ENCODE results near the gene PCDHAC2.

The PCDHAC2 gene

GRCh38 chr5:140996060-140996459, 29.8 kb downstream of the PCDHAC2 start:
- DNase-seq (ENCODE audit: extremely low read depth, low read depth) = no peak
- H3K4me3 ChIP-seq (replicated peaks; ENCODE audit: low read depth, low read length) = no peak overlapping the region
- no peak for TF ChIP-seq CTCF (IDR thresholded peaks at IDR 0.05; ENCODE audit: low read depth, low read length, missing control alignments)

- DNase-seq (ENCODE audit: extremely low read depth, low read depth) = no peak
- H3K4me3 ChIP-seq (replicated peaks; ENCODE audit: low read depth, low read length) = no peak overlapping the region
- TF ChIP-seq CTCF (IDR thresholded peaks at IDR 0.05; ENCODE audit: low read depth, low read length, missing control alignments) = no peak
Measured at GRCh38 chr5:140998921-140999410, 32.7 kb downstream of the PCDHAC2 start.

GRCh38 chr5:141001446-141001843, 35.2 kb downstream of the PCDHAC2 start:
- no peak for TF ChIP-seq CTCF (IDR thresholded peaks at IDR 0.05; ENCODE audit: low read depth, low read length, missing control alignments)
- no peak overlapping the region for H3K4me3 ChIP-seq (replicated peaks; ENCODE audit: low read depth, low read length)
- no peak for DNase-seq (ENCODE audit: extremely low read depth, low read depth)

- DNase-seq (ENCODE audit: extremely low read depth, low read depth) = no peak
- no peak overlapping the region for H3K4me3 ChIP-seq (replicated peaks; ENCODE audit: low read depth, low read length)
- no peak for TF ChIP-seq CTCF (IDR thresholded peaks at IDR 0.05; ENCODE audit: low read depth, low read length, missing control alignments)
Measured at GRCh38 chr5:141001844-141002604, 35.7 kb downstream of the PCDHAC2 start.

- no peak for TF ChIP-seq CTCF (IDR thresholded peaks at IDR 0.05; ENCODE audit: low read depth, low read length, missing control alignments)
- DNase-seq (ENCODE audit: extremely low read depth, low read depth) = no peak
- H3K4me3 ChIP-seq (replicated peaks; ENCODE audit: low read depth, low read length) = no peak overlapping the region
Measured at GRCh38 chr5:141002605-141002965, 36.3 kb downstream of the PCDHAC2 start.

GRCh38 chr5:141003031-141003430, 36.8 kb downstream of the PCDHAC2 start:
- TF ChIP-seq CTCF (IDR thresholded peaks at IDR 0.05; ENCODE audit: low read depth, low read length, missing control alignments) = no peak
- no peak overlapping the region for H3K4me3 ChIP-seq (replicated peaks; ENCODE audit: low read depth, low read length)
- DNase-seq (ENCODE audit: extremely low read depth, low read depth) = no peak
